Globus pallidus (tissue), 1 donor: ENCODE results near the gene RAB8A.
"Not testable (repeated sequence)": the region's sequence is repeated elsewhere in the genome, so short reads cannot be mapped to it uniquely, and the experiment has no call there.

Experiments used
- DNase-seq: peaks from one replicate; pipeline ENCODE4 v3.0.0-alpha.2; 2015; ENCODE audit warnings: low spot score

The RAB8A gene

GRCh38 chr19:16078759-16079707 lies 32.7 kb upstream of the RAB8A start:
- DNase-seq: peak; percentile 49

DNA sequence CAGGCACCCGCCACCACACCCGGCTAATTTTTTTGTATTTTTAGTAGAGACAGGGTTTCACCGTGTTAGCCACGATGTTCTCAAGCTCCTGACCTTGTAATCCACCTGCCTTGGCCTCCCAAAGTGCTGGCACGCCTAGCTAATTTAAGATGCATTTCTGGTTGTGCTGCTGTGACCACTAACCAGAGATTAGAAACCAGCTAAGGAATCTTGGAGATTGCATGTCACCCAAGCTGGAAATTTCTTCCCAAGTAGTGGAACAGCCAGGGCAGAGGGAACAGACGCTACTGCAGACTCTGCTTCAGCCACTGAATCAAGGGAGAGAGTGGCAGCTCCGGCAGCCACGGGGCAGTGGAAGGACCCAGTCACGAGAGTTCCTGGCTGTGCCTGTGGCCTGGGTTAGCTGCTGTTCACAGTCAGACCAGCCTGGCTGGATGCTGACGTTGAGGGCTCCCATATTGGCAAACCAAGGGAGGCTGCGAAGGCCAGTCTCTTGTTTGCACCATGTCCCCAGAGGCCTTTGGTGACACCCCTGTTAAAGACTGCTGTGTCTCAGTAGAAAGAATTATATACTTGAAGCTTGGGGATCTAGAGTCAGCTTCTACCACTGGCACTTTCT lies 27.5 kb upstream of the RAB8A start:
- no peak for DNase-seq

DNA sequence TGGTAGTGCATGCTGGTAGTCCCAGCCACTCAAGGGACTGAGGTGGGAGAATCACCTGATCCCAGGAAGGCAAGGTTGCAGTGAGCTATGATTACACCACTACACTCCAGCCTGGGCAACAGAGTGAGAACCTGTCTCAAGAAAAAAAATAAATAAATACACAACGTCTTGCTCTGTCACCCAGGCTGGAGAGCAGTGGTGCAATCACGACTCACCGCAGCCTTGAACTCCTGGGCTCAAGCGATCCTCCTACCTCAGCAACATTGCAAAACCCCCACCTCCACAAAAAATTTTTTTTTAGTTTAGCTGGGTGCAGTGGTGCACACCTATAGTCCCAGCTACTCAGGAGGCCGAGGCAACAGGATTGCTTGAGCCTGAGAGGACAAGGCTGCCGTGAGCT lies 26.6 kb upstream of the RAB8A start:
- no peak for DNase-seq

GRCh38 chr19:16087404-16087803 lies 24.3 kb upstream of the RAB8A start:
- DNase-seq: not testable (repeated sequence)

GRCh38 chr19:16087940-16088339 lies 23.7 kb upstream of the RAB8A start:
- no peak for DNase-seq

DNA sequence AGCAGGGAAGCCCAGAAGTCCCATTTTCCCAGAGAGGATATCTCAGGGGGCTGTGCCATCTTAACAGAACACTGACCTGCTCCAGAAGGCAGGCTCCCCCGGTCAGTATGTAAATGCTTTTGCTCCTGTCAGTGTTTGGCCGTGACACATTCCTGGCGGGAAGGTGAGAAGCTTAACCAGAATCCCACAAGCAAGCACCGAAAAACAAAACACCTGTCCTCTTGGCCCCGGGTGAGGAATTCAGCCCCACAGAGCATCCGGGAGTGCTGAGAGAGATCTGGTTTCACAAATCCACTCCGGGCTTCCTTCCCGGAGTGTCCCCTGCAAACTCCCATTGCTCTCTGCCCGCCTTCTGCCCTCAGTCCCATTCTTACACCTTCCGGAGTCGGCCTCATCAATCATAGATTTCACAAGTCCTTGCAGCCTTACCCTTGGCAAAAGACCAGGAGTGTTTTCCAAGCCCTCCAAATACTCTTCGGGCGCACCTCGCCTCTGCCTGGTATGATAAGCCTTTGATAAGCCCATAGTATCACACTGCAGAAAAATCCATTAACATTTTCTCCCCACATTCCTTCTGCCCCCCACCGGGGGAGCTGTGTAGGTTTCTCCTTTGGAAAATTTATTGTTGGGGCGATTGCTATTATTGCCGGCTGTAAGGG lies 23.2 kb upstream of the RAB8A start:
- DNase-seq: no peak

- DNase-seq: no peak
Measured at GRCh38 chr19:16089010-16089846, 22.5 kb upstream of the RAB8A start.

DNA sequence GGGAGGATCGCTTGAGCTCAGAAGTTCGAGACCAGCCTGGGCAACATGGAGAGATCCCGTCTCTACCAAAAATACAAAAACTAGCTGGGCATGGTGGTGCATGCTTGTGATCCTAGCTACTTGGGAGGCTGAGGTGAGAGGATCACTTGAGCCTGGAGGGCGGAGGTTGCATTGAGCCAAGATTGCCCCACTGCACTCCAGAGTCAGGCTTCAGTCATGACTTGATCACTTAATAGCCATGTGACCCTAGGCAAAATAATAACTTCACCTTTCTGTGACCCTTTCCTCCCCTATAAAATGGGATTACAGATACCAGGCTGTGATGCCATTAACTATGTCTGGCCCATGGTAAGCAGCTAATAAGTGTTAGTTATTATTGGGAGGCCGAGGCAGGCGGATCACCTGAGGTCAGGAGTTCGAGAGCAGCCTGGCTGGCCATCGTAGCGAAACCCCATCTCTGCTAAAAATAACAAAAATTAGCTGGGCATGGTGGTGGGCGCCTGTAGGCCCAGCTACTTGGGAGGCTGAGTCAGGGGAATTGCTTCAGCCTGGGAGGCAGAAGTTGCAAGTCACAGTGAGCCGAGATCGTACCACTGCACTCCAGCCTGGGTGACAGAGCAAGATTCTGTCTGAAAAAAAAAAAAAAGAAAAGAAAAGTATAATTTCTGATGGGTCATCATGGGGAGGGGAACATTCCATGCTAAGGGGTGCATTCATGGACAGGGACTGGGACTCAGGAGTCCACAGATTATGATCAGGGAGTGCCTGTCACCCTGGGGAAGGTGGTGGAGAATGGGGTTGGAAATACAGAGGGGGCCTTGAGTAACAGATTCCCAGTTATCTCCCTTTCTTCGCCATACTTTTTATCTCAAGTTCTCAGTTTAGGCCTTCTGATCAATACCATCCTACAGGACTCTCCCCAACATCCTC lies 19.9 kb upstream of the RAB8A start:
- no peak for DNase-seq

DNA sequence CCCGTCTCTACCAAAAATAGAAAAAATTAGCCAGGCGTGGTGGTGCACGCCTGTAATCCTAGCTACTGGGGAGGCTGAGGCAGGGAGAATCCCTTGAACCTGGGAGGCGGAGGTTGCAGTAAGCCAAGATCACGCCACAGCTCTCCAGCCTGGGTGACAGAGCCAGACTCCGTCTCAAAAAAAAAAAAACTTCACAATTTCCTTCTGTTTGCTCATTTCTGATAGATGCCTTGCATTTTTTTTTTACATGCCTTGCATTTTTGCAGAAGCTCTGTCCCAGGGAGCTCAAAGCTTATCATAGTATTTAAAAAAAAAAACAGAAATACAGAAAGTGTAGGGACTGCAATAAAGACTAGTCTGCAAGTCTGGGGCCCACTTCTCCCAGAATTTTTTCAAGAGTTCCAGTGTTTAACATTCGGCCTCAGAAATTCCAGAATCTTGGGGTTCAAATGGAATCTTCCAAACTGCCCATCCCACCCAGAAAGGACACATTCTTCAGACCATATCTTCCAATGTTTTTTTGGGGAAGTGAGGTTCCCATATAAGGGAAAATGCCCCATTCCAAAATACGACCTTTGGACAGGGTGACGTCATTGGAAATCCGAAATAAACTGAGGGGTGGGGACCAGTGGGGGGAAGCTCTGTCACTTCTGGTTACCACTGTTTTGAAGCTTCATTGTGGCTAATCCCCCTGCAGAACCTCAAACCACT lies 17.2 kb upstream of the RAB8A start:
- no peak for DNase-seq

DNA sequence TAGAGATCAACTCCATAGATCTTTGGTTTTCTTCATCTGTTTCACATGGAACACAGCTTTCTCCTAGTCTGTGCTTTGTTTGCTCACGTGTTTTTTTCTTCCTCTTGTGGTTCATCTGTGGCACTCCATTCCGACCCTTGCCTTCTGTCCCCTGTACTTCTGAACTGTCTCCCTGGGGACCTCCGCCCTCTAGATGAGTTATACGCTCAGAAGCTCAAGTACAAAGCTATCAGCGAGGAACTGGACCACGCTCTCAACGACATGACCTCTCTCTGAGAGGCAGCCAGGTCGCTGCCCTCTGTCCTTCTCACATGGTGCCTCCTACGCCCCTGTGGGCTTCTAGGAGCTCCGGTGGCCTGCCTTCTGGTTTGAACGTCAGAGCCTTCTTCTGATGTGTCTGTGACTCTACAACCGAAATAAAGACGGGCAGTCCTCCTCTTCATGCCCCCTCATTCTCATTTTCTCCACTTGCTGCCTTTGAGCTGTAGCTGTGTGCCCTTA lies 16.6 kb upstream of the RAB8A start:
- DNase-seq: no peak

DNA sequence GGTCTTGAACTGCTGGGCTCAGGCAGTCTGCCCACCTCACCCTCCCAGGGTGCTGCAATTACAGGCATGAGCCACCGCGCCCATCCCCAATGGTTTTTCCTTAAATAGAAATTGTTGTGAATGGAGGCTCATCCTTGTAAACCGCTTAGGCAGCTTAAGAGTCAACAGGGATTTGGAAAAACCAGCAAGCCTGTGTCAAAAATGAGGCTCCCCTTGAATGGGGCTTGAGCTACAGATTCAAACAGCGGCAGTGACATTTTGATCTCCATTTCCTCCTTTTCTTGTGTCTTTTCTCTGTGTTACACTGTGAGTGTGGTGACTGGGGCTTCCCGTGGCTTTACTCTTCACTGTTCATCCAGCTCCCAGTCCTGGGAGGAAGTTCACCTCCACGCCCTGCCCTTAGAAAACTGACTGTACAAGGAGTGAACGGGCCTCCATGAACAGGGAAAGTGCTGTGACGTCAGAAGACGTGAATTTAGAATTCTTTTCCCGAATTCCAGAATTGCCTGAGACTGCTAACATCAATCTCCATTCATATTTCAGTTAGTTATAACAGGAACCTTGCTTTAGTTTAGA lies 15.3 kb upstream of the RAB8A start:
- DNase-seq: no peak

DNA sequence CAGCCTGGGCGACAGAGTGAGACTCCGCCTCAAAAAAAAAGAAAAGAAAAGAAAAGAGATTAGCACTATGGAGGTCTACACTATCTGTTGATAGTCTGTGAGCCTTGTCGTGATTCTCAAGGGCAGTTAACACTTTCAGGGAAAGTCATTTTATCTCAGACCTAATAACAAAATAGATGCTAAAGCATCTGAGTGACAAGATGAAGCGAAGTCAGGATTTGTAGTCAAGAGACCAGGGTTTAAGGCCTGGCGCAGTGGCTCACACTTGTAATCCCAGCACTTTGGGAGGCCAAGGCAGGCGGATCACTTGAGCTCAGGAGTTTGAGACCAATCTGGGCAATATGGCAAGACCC lies 13.3 kb upstream of the RAB8A start:
- DNase-seq: no peak

DNA sequence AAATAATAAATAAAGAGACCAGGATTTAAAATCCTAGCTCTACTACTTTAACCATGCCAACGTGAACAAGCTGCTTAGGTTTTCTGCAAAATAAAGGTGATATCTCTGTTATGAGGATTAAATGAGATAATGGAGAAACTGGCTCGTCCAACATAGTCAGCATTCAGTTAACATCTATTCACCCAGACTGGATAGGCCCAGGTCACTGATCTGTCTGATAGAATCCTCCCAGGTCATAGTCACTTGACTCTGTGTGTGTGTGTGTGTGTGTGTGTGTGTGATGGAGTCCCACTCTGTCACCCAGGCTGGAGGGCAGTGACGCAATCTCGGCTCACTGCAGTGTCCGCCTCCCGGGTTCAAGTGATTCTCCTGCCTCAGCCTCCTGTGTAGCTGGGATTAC lies 12.9 kb upstream of the RAB8A start:
- DNase-seq: no peak

- not testable (repeated sequence) for DNase-seq
Measured at GRCh38 chr19:16099314-16099965, 12.2 kb upstream of the RAB8A start.

DNA sequence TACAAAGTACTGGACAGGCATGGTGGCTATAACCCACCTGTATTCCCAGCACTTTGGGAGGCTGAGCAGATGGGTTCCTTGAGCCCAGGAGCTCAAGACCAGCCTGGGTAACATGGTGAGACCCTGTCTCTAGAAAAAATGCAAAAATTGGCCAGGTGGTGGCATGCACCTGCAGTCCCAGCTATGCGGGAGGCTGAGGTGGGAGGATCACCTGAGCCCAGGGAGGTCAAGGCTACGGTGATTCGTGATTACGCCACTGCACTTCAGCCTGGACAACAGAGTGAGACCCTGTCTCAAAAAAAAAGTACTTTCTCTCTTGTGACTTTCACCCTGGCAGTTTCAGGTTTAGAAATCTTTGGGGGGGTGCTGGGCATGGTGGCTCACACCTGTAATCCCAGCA lies 11.2 kb upstream of the RAB8A start:
- no peak for DNase-seq

DNA sequence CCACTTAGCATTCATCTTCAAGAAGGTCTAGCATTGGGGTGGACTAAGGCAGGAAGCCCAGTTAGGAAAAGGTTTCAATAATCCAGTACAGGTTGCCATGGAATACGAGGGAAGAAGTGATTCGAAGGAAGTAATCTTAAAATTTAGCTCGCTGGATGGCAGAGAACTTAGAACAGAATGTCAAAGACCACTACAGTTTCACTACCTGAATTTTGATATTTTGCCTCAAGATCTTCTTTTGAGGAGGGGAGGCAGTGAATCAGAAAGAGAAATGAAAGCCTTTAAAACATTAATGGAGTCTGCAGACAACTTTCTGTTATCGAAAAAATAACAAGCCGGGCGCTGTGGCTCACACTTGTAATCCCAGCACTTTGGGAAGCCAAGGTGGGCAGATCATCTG lies 7.0 kb upstream of the RAB8A start:
- DNase-seq: no peak

DNA sequence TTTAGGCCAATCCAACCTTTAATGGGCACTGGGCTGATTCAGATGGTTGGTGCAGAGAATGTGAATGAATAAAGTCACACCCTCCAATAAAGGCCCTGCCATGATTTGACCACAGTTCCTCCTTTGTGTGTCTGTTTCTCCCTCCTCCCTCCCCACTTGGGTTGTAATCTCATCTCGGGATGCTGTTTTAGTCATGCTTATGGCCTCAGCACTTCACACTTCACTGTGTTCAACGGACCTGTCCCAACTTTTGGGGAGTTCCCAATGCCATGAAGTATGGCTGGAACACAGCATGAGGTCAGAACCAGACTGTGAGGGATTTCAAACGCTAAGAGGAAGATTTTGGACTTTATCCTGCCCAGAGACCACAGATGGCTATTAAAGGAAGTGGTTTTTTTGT lies 5.6 kb upstream of the RAB8A start:
- DNase-seq: no peak

GRCh38 chr19:16111909-16112752 lies 442 bp downstream of the RAB8A start:
- no peak for DNase-seq
